ENCODE measurements around the gene CCM2. TPM values are rescaled to one million over a fixed set of nuclear protein-coding genes. Genes with fewer than 3 reads are reported as not detected.

CCM2 gene
- total RNA-seq, 2 experiments from 2014 or later = 58.9 to 89.1 TPM

GRCh38 chr7:45065031-45065995 lies 65.3 kb downstream of the CCM2 start:
- Histone ChIP-seq H3K4me2 (ENCODE audit: low read length) (no peak overlapping the region), H3K4me1 (ENCODE audit: insufficient read depth, low read length, poor library complexity, severe bottlenecking) (no peaks in the 10 kb centered on the region), H3K27ac (ENCODE audit: low read depth, low read length, poor library complexity, severe bottlenecking) (no peak overlapping the region), H3K4me3 (ENCODE audit: low read depth, low read length, poor library complexity, severe bottlenecking) (no peak overlapping the region), H3K79me2 (ENCODE audit: insufficient read depth, low read depth, low read length) (peaks cover 27% of the 10 kb centered on the region), H3K9me2 (ENCODE audit: insufficient read depth, low read length) (no peaks in the 10 kb centered on the region), H4K20me1 (ENCODE audit: insufficient read depth, low read length) (peaks cover 14% of the 10 kb centered on the region; the same call in 1 of the 2 replicates), H2AFZ (ENCODE audit: low read length) (no peak overlapping the region), H3K9me3 (ENCODE audit: low read length) (no peaks in the 10 kb centered on the region), H3K36me3 (ENCODE audit: insufficient read depth, low read length) (peaks cover 94% of the 10 kb centered on the region)
- ChIA-PET CTCF (ENCODE audit: unreplicated experiment) (no interaction called here), POLR2A (interaction anchor here (1.0 kb wide), 1 partner anchor 24 kb away, joined by 4 read pairs; no protein-coding TSS in a partner anchor)
- intact Hi-C loops (cut with micrococcal nuclease; ENCODE audit: unreplicated experiment) = no loop called here
- BruUV-seq (replicated peaks) = no TSS peak
- TF ChIP-seq CTCF (conservative IDR thresholded peaks at IDR 0.05; ENCODE audit: low read length) (no peak), EZH2phosphoT487 (IDR thresholded peaks at IDR 0.05; ENCODE audit: borderline replicate concordance, low read depth, low read length) (no peak)
- no peak for DNase-seq (ENCODE audit: low spot score)

- CTCF ChIA-PET (ENCODE audit: unreplicated experiment) = no interaction called here
- intact Hi-C loops (cut with micrococcal nuclease; ENCODE audit: unreplicated experiment) = no loop called here
- H3K36me3 ChIP-seq (ENCODE audit: insufficient read depth, low read length) = peaks cover 94% of the 10 kb centered on the region
- TF ChIP-seq EZH2phosphoT487 (IDR thresholded peaks at IDR 0.05; ENCODE audit: borderline replicate concordance, low read depth, low read length) (no peak), CTCF (conservative IDR thresholded peaks at IDR 0.05; ENCODE audit: low read length) (no peak)
- no peaks in the 10 kb centered on the region for H3K9me2 ChIP-seq (ENCODE audit: insufficient read depth, low read length)
- POLR2A ChIA-PET = no interaction called here
- BruUV-seq (replicated peaks) = no TSS peak
- peaks cover 16% of the 10 kb centered on the region; the same call in 1 of the 2 replicates for H3K79me2 ChIP-seq (ENCODE audit: insufficient read depth, low read depth, low read length)
- no peak overlapping the region for H3K4me2 ChIP-seq (ENCODE audit: low read length)
- no peaks in the 10 kb centered on the region for H3K9me3 ChIP-seq (ENCODE audit: low read length)
- no peak for DNase-seq (ENCODE audit: low spot score)
- no peak overlapping the region for H3K27ac ChIP-seq (ENCODE audit: low read depth, low read length, poor library complexity, severe bottlenecking)
- H3K4me3 ChIP-seq (ENCODE audit: low read depth, low read length, poor library complexity, severe bottlenecking) = no peak overlapping the region
- H4K20me1 ChIP-seq (ENCODE audit: insufficient read depth, low read length) = 0 out of 2 replicates have a peak, but pooled peaks cover 7% of the 10 kb centered on the region
- H3K4me1 ChIP-seq (ENCODE audit: insufficient read depth, low read length, poor library complexity, severe bottlenecking) = no peaks in the 10 kb centered on the region
- no peak overlapping the region for H2AFZ ChIP-seq (ENCODE audit: low read length)
These were observed 66.4 kb downstream of the CCM2 start for GRCh38 chr7:45066409-45066808.

GRCh38 chr7:45067582-45067981 lies 67.6 kb downstream of the CCM2 start:
- ChIA-PET CTCF (ENCODE audit: unreplicated experiment) (no interaction called here), POLR2A (no interaction called here)
- Histone ChIP-seq H3K27ac (ENCODE audit: low read depth, low read length, poor library complexity, severe bottlenecking) (no peak overlapping the region), H3K4me2 (ENCODE audit: low read length) (no peak overlapping the region), H3K4me1 (ENCODE audit: insufficient read depth, low read length, poor library complexity, severe bottlenecking) (no peaks in the 10 kb centered on the region), H3K4me3 (ENCODE audit: low read depth, low read length, poor library complexity, severe bottlenecking) (no peak overlapping the region), H3K9me3 (ENCODE audit: low read length) (no peaks in the 10 kb centered on the region), H3K9me2 (ENCODE audit: insufficient read depth, low read length) (no peaks in the 10 kb centered on the region), H3K79me2 (ENCODE audit: insufficient read depth, low read depth, low read length) (peaks cover 7% of the 10 kb centered on the region; the same call in 1 of the 2 replicates), H4K20me1 (ENCODE audit: insufficient read depth, low read length) (0 out of 2 replicates have a peak, but pooled peaks cover 7% of the 10 kb centered on the region), H2AFZ (ENCODE audit: low read length) (no peak overlapping the region), H3K36me3 (ENCODE audit: insufficient read depth, low read length) (peaks cover 94% of the 10 kb centered on the region)
- BruUV-seq (replicated peaks) = no TSS peak
- intact Hi-C loops (cut with micrococcal nuclease; ENCODE audit: unreplicated experiment) = no loop called here
- DNase-seq (ENCODE audit: low spot score) = no peak
- TF ChIP-seq EZH2phosphoT487 (IDR thresholded peaks at IDR 0.05; ENCODE audit: borderline replicate concordance, low read depth, low read length) (no peak), CTCF (conservative IDR thresholded peaks at IDR 0.05; ENCODE audit: low read length) (no peak)
